ENCODE data around the gene INPP1.

DNA sequence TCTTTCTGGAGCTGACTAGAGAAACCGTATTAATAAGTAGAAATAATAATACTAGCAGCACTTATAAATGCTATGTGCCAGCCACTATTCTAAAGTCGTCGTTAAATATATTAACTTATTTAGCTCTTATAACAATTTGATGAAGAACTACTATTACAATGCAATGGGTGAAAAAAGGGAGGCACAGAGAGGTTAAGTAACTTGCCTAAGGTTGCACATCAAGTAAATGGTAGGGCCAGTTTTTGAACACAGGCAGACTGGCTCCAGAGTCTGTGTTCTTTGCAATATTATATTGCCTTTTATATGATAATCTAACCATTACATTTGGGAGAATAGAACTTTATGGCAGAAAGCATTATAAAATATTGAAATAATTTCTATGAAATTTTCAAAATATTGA is 17.6 kb downstream of the INPP1 start:
- TF ChIP-seq, protein P1, sequence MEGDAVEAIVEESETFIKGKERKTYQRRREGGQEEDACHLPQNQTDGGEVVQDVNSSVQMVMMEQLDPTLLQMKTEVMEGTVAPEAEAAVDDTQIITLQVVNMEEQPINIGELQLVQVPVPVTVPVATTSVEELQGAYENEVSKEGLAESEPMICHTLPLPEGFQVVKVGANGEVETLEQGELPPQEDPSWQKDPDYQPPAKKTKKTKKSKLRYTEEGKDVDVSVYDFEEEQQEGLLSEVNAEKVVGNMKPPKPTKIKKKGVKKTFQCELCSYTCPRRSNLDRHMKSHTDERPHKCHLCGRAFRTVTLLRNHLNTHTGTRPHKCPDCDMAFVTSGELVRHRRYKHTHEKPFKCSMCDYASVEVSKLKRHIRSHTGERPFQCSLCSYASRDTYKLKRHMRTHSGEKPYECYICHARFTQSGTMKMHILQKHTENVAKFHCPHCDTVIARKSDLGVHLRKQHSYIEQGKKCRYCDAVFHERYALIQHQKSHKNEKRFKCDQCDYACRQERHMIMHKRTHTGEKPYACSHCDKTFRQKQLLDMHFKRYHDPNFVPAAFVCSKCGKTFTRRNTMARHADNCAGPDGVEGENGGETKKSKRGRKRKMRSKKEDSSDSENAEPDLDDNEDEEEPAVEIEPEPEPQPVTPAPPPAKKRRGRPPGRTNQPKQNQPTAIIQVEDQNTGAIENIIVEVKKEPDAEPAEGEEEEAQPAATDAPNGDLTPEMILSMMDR (IDR thresholded peaks at IDR 0.05; ENCODE audit: control extremely low read depth in 1 of 3, insufficient read depth in 1 of 3, low read depth in 1 of 3, low read length in 3 of 3): no peak
- TF ChIP-seq POLR2A (IDR thresholded peaks at IDR 0.05; ENCODE audit: control extremely low read depth in 1 of 2, low read depth in 2 of 2, low read length in 2 of 2) (no peak), SIRT6 (IDR thresholded peaks at IDR 0.05; ENCODE audit: low read length) (no peak), KDM1A (IDR thresholded peaks at IDR 0.05; ENCODE audit: borderline replicate concordance, low read length) (no peak), TAF1 (IDR thresholded peaks at IDR 0.05; ENCODE audit: low read depth, low read length) (no peak), NANOG (IDR thresholded peaks at IDR 0.05; ENCODE audit: insufficient read depth, low read depth, low read length, poor library complexity, severe bottlenecking) (no peak), EZH2 (IDR thresholded peaks at IDR 0.05; ENCODE audit: low read depth, low read length, severe bottlenecking) (no peak), CBX5 (IDR thresholded peaks at IDR 0.05; ENCODE audit: low read depth, low read length) (no peak), EP300 (IDR thresholded peaks at IDR 0.05; ENCODE audit: borderline replicate concordance in 1 of 2, low read depth in 2 of 2, low read length in 2 of 2) (no peak)
- TF ChIP-seq, protein P2, sequence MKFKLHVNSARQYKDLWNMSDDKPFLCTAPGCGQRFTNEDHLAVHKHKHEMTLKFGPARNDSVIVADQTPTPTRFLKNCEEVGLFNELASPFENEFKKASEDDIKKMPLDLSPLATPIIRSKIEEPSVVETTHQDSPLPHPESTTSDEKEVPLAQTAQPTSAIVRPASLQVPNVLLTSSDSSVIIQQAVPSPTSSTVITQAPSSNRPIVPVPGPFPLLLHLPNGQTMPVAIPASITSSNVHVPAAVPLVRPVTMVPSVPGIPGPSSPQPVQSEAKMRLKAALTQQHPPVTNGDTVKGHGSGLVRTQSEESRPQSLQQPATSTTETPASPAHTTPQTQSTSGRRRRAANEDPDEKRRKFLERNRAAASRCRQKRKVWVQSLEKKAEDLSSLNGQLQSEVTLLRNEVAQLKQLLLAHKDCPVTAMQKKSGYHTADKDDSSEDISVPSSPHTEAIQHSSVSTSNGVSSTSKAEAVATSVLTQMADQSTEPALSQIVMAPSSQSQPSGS (IDR thresholded peaks at IDR 0.05; ENCODE audit: low read length): no peak
- TF ChIP-seq, protein P3, sequence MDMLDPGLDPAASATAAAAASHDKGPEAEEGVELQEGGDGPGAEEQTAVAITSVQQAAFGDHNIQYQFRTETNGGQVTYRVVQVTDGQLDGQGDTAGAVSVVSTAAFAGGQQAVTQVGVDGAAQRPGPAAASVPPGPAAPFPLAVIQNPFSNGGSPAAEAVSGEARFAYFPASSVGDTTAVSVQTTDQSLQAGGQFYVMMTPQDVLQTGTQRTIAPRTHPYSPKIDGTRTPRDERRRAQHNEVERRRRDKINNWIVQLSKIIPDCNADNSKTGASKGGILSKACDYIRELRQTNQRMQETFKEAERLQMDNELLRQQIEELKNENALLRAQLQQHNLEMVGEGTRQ (IDR thresholded peaks at IDR 0.05; ENCODE audit: low read length): no peak

Measured in H1 (cell line).